ENCODE measurements around the gene LHX4.
A peak's percentile ranks its signal among the peaks of the same experiment; 100 is the strongest.

Gene LHX4

GRCh38 chr1:180228648-180229482 lies 1.2 kb upstream of the LHX4 start:
- no peaks in the 10 kb centered on the region for H3K9me3 Mint-ChIP-seq
- H3K4me3 Mint-ChIP-seq: peak overlapping the region; percentile 79
- peaks cover 87% of the 10 kb centered on the region for H3K27me3 Mint-ChIP-seq (ENCODE audit: low read depth)
- H3K4me1 Mint-ChIP-seq (ENCODE audit: low read depth): peaks cover 8% of the 10 kb centered on the region
- no peak overlapping the region for H3K27ac Mint-ChIP-seq
- H3K36me3 Mint-ChIP-seq (ENCODE audit: low read depth): no peaks in the 10 kb centered on the region

GRCh38 chr1:180230416-180230790 lies 339 bp downstream of the LHX4 start:
- H3K4me1 Mint-ChIP-seq (ENCODE audit: low read depth): peaks cover 13% of the 10 kb centered on the region
- no peaks in the 10 kb centered on the region for H3K36me3 Mint-ChIP-seq (ENCODE audit: low read depth)
- peak overlapping the region; percentile 50 for H3K4me3 Mint-ChIP-seq
- peaks cover 87% of the 10 kb centered on the region for H3K27me3 Mint-ChIP-seq (ENCODE audit: low read depth)
- no peak overlapping the region for H3K27ac Mint-ChIP-seq
- H3K9me3 Mint-ChIP-seq: no peaks in the 10 kb centered on the region

GRCh38 chr1:180230791-180231505 lies 884 bp downstream of the LHX4 start:
- H3K9me3 Mint-ChIP-seq: no peaks in the 10 kb centered on the region
- peaks cover 88% of the 10 kb centered on the region for H3K27me3 Mint-ChIP-seq (ENCODE audit: low read depth)
- no peak overlapping the region for H3K27ac Mint-ChIP-seq
- no peaks in the 10 kb centered on the region for H3K36me3 Mint-ChIP-seq (ENCODE audit: low read depth)
- H3K4me3 Mint-ChIP-seq: peak overlapping the region; percentile 44
- H3K4me1 Mint-ChIP-seq (ENCODE audit: low read depth): peaks cover 16% of the 10 kb centered on the region

DNA sequence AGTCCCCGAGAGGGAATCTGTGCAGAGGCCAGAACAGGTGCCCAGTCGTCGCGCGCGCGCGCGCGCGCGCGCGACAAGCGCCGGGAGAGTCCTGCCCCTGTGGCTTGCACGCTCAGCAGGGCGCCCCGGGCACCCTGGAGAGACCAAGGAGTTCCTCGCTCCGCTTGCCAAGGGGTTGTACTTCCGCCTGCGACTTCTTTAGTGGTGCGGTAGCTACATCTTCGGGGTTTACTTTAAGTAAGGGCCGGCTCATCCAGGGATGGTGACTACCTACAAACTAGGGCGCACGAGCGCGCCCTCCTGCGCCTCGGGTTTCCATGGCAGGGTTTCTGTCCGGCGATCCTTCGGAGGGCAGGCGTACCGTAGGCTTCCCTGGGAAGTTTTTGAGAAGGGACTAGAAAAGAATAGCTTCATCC lies 1.4 kb downstream of the LHX4 start:
- Mint-ChIP-seq H3K27me3 (ENCODE audit: low read depth) (peaks cover 89% of the 10 kb centered on the region), H3K4me1 (ENCODE audit: low read depth) (peaks cover 18% of the 10 kb centered on the region), H3K9me3 (no peaks in the 10 kb centered on the region), H3K4me3 (peak overlapping the region; percentile 58), H3K27ac (no peak overlapping the region), H3K36me3 (ENCODE audit: low read depth) (peaks cover 1% of the 10 kb centered on the region)

DNA sequence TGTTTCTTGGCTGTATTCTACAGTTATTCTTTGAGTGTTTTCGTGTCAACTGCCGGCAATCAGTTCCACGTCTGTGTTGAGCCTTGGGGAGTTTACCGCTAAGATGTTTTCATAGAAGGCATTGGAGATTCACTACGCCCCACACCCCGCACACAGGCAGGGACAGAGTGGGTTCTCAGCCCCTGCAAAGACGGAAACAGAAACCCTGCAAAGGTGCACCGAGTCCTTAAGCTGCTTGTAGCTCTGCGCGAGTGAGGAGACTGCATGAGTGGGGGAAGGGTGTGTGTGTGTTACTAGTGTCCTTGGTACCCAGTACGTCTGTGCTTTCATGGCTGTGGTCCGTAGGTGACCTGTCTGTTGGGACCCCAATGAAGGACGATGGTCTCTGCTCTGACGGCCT lies 1.9 kb downstream of the LHX4 start:
- Mint-ChIP-seq H3K4me1 (ENCODE audit: low read depth) (peaks cover 19% of the 10 kb centered on the region), H3K27ac (no peak overlapping the region), H3K4me3 (peak overlapping the region; percentile 58), H3K27me3 (ENCODE audit: low read depth) (peaks cover 89% of the 10 kb centered on the region), H3K9me3 (no peaks in the 10 kb centered on the region), H3K36me3 (ENCODE audit: low read depth) (peaks cover 2% of the 10 kb centered on the region)

- Mint-ChIP-seq H3K9me3 (no peaks in the 10 kb centered on the region), H3K27me3 (ENCODE audit: low read depth) (peaks cover 89% of the 10 kb centered on the region), H3K4me1 (ENCODE audit: low read depth) (peaks cover 19% of the 10 kb centered on the region), H3K4me3 (peak overlapping the region; percentile 7), H3K36me3 (ENCODE audit: low read depth) (peaks cover 2% of the 10 kb centered on the region), H3K27ac (no peak overlapping the region)
Measured at GRCh38 chr1:180232521-180233043, 2.5 kb downstream of the LHX4 start.

- Mint-ChIP-seq H3K4me1 (ENCODE audit: low read depth) (peaks cover 21% of the 10 kb centered on the region), H3K27me3 (ENCODE audit: low read depth) (peaks cover 89% of the 10 kb centered on the region), H3K36me3 (ENCODE audit: low read depth) (peaks cover 2% of the 10 kb centered on the region), H3K9me3 (no peaks in the 10 kb centered on the region), H3K4me3 (no peak overlapping the region), H3K27ac (peak overlapping the region; percentile 20)
Measured at GRCh38 chr1:180233191-180234011, 3.3 kb downstream of the LHX4 start.

DNA sequence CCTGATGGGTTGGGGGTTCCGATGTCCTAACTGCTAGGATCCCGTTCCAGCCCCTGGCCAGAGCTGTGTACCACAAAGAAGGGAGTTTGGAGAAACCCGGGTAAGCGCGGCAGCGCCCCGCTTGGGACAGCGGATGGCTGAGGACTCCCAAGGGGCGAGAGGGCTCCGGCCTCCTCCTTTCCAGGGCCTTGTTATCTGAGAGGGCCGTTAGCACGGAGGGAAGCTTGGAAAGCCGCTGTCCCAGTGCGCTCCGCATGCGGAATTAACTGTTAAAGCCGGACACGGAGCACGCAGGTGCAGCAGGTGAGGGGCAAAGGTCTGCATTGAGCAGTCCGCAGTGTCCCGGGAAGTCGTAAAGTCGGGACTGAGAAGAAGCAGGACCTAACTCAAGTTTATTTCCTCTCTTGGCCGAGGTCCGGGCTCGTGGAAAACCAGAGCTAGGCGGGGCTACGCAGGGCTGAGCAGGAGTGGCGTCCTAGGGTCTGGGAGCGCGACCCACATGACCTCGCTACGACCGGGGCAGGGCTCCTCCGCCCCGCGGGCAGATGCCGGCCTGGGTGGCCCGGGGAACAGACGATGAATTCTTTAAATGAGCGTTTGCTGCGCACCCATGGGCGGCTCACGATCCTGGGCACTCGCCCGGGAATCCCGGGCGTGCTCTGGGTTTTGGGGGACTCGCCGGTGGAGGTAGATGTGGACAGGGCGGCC lies 4.5 kb downstream of the LHX4 start:
- Mint-ChIP-seq H3K36me3 (ENCODE audit: low read depth) (peaks cover 2% of the 10 kb centered on the region), H3K4me1 (ENCODE audit: low read depth) (peaks cover 18% of the 10 kb centered on the region), H3K27ac (peak overlapping the region; percentile 68), H3K9me3 (no peaks in the 10 kb centered on the region), H3K4me3 (no peak overlapping the region), H3K27me3 (ENCODE audit: low read depth) (peaks cover 91% of the 10 kb centered on the region)

DNA sequence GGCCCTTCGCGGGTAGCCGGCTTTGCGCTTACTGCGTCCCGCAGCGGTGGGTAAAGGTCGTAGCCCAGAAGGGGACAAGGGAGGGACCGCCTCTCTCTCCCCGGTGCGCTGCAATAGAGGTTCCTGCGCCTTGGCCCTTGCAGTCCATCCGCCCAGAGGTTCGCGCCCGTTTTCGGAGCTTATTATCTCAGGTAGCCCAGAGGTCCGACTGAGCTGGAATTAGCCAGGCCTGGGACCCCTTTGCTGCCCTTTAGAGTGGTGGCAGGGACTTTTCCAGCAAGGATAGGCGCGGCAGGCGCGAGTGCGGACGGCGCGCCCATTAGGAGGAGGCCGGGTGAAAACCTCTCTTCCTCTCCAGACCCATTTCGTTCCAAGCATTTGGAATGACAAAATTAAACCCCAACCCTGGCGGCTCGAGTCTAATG lies 5.0 kb downstream of the LHX4 start:
- peaks cover 96% of the 10 kb centered on the region for H3K27me3 Mint-ChIP-seq (ENCODE audit: low read depth)
- H3K4me3 Mint-ChIP-seq: no peak overlapping the region
- H3K27ac Mint-ChIP-seq: no peak overlapping the region
- H3K36me3 Mint-ChIP-seq (ENCODE audit: low read depth): peaks cover 2% of the 10 kb centered on the region
- H3K9me3 Mint-ChIP-seq: no peaks in the 10 kb centered on the region
- H3K4me1 Mint-ChIP-seq (ENCODE audit: low read depth): peaks cover 18% of the 10 kb centered on the region

- H3K9me3 Mint-ChIP-seq: no peaks in the 10 kb centered on the region
- no peak overlapping the region for H3K4me3 Mint-ChIP-seq
- H3K27ac Mint-ChIP-seq: peak overlapping the region; percentile 53
- peaks cover 96% of the 10 kb centered on the region for H3K27me3 Mint-ChIP-seq (ENCODE audit: low read depth)
- peaks cover 18% of the 10 kb centered on the region for H3K4me1 Mint-ChIP-seq (ENCODE audit: low read depth)
- peaks cover 2% of the 10 kb centered on the region for H3K36me3 Mint-ChIP-seq (ENCODE audit: low read depth)
Measured at GRCh38 chr1:180235502-180236239, 5.6 kb downstream of the LHX4 start.

- Mint-ChIP-seq H3K36me3 (ENCODE audit: low read depth) (peaks cover 2% of the 10 kb centered on the region), H3K27ac (peak overlapping the region; percentile 53), H3K9me3 (no peaks in the 10 kb centered on the region), H3K27me3 (ENCODE audit: low read depth) (peaks cover 96% of the 10 kb centered on the region), H3K4me1 (ENCODE audit: low read depth) (peaks cover 14% of the 10 kb centered on the region), H3K4me3 (no peak overlapping the region)
Measured at GRCh38 chr1:180236698-180237509, 6.8 kb downstream of the LHX4 start.

- Mint-ChIP-seq H3K4me1 (ENCODE audit: low read depth) (peaks cover 14% of the 10 kb centered on the region), H3K27me3 (ENCODE audit: low read depth) (peaks cover 92% of the 10 kb centered on the region), H3K27ac (no peak overlapping the region), H3K9me3 (no peaks in the 10 kb centered on the region), H3K36me3 (ENCODE audit: low read depth) (peaks cover 2% of the 10 kb centered on the region), H3K4me3 (no peak overlapping the region)
Measured at GRCh38 chr1:180237869-180238476, 7.9 kb downstream of the LHX4 start.

Measured in T-helper 1 cell treated with Interleukin-12 subunit alpha and Interleukin-12 subunit beta and Interleukin-4 antibody, amounts not matched to agents 30 μg/mL and 1 μg/mL, for 36 hours (primary cell).